Parathyroid adenoma (tissue), 2 donors: ENCODE results near the gene XPO1.

ENCODE experiments used
- H2AFZ ChIP-seq: fragments of 300-600 bp; sonication (generic); one replicate; pipeline ENCODE4 v1.7.0; 2017; ENCODE audit warnings: antibody characterized with exemption, mild to moderate bottlenecking
- H3K27ac ChIP-seq: fragments of 300-600 bp; sonication (generic); one replicate; pipeline ENCODE4 v1.7.0; 2017
- H3K27me3 ChIP-seq: fragments of 300-600 bp; sonication (generic); one replicate; pipeline ENCODE4 v1.7.0; 2017; ENCODE audit warnings: low read length; ENCODE audit not compliant: control insufficient read depth, insufficient read depth
- H3K36me3 ChIP-seq: fragments of 300-600 bp; sonication (generic); one replicate; pipeline ENCODE4 v1.7.0; 2017; ENCODE audit warnings: low read length; ENCODE audit not compliant: control insufficient read depth, insufficient read depth
- H3K4me1 ChIP-seq: fragments of 300-600 bp; sonication (generic); one replicate; pipeline ENCODE4 v1.7.0; 2017; ENCODE audit warnings: control low read depth
- H3K4me2 ChIP-seq: fragments of 300-600 bp; sonication (generic); one replicate; pipeline ENCODE4 v1.7.0; 2017; ENCODE audit warnings: low read length
- H3K4me3 ChIP-seq: fragments of 300-600 bp; sonication (generic); one replicate; pipeline ENCODE4 v1.7.0; 2017; ENCODE audit warnings: low read depth, low read length
- H3K79me2 ChIP-seq: fragments of 300-600 bp; sonication (generic); one replicate; pipeline ENCODE4 v1.7.0; 2017; ENCODE audit warnings: control low read depth
- H3K9ac ChIP-seq: fragments of 300-600 bp; sonication (generic); one replicate; pipeline ENCODE4 v1.7.0; 2017; ENCODE audit warnings: mild to moderate bottlenecking
- H3K9me3 ChIP-seq: fragments of 300-600 bp; sonication (generic); one replicate; pipeline ENCODE4 v1.7.0; 2017; ENCODE audit warnings: low read length; ENCODE audit not compliant: control insufficient read depth
- CTCF ChIP-seq: fragments of 300-600 bp; sonication (generic); IDR thresholded peaks from one replicate; pipeline ENCODE4 v1.7.0; 2017; ENCODE audit warnings: antibody characterized with exemption, mild to moderate bottlenecking
- donor health status: primary hyperparathyroidism.

XPO1 gene

GRCh38 chr2:61443342-61444041 lies 94.7 kb downstream of the XPO1 start:
- Histone ChIP-seq H3K79me2 (peaks cover 77% of the 10 kb centered on the region), H2AFZ (no peak overlapping the region), H3K4me3 (no peak overlapping the region), H3K9ac (no peak overlapping the region), H3K9me3 (no peaks in the 10 kb centered on the region), H3K27me3 (no peaks in the 10 kb centered on the region), H3K4me2 (no peak overlapping the region), H3K36me3 (no peaks in the 10 kb centered on the region), H3K27ac (no peak overlapping the region), H3K4me1 (peaks cover 4% of the 10 kb centered on the region)
- no peak for TF ChIP-seq CTCF

DNA sequence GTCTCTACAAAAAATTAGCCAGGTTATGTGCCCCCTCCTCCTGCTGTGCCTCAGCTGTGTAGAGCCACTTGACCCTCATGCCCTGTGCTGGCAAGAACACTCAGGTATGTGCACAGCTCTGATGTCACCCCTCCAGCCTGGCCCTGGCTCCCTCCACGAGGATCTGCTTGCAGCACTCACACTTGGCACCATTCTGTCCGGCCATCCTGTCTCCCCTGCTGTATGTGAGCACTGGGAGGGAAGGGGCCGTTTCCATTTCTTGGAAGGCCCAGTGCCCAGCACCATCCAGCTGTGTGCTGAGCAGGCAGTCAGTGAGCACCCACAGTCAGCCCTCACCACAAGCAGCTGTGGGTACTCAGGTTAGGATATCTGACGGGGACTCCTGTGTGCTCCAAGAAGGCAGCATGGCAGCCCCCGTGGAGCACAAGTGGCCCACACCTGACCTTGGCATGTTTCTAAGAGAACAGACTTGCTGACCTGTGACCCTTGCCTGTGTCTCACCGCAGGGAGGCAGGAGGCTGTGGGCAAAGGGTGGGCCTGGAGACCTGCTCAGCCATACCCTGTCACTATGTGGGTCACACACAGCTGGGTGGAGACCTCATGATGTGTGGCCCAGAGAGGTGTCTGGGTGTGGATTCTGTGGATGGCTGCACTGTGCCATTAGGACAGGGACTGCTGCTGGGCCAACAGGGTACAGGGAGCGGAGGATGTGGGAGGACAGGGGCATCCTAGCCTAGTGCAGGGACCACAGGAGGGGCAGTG lies 98.7 kb downstream of the XPO1 start:
- Histone ChIP-seq H3K27ac (no peak overlapping the region), H3K4me3 (no peak overlapping the region), H3K9ac (no peak overlapping the region), H3K4me2 (no peak overlapping the region), H3K4me1 (peaks cover 4% of the 10 kb centered on the region), H3K79me2 (peaks cover 85% of the 10 kb centered on the region), H2AFZ (no peak overlapping the region), H3K36me3 (no peaks in the 10 kb centered on the region), H3K9me3 (no peaks in the 10 kb centered on the region), H3K27me3 (no peaks in the 10 kb centered on the region)
- TF ChIP-seq CTCF: no peak

GRCh38 chr2:61438670-61439069 lies 99.5 kb downstream of the XPO1 start:
- Histone ChIP-seq H3K4me2 (no peak overlapping the region), H3K4me3 (no peak overlapping the region), H2AFZ (no peak overlapping the region), H3K27ac (no peak overlapping the region), H3K9me3 (no peaks in the 10 kb centered on the region), H3K79me2 (peaks cover 87% of the 10 kb centered on the region), H3K4me1 (peaks cover 4% of the 10 kb centered on the region), H3K9ac (no peak overlapping the region), H3K36me3 (no peaks in the 10 kb centered on the region), H3K27me3 (no peaks in the 10 kb centered on the region)
- no peak for TF ChIP-seq CTCF

GRCh38 chr2:61437170-61437569 lies 101.0 kb downstream of the XPO1 start:
- Histone ChIP-seq H3K4me1 (peaks cover 4% of the 10 kb centered on the region), H3K9me3 (no peaks in the 10 kb centered on the region)
- TF ChIP-seq CTCF: no peak

More at GRCh38 chr2:61437170-61437569, 101.0 kb downstream of the XPO1 start:
- H3K4me2 ChIP-seq: no peak overlapping the region
- no peak overlapping the region for H3K4me3 ChIP-seq
- peaks cover 85% of the 10 kb centered on the region for H3K79me2 ChIP-seq
- H3K27me3 ChIP-seq: no peaks in the 10 kb centered on the region
- no peaks in the 10 kb centered on the region for H3K36me3 ChIP-seq
- no peak overlapping the region for H2AFZ ChIP-seq
- no peak overlapping the region for H3K27ac ChIP-seq
- no peak overlapping the region for H3K9ac ChIP-seq
